PFSK-1 (cell line): ENCODE measurements around the gene TUBB4A.

ENCODE experiments used
- FOXP2 ChIP-seq: optimal IDR thresholded peaks from 2 replicates; pipeline ENCODE3; 2011; ENCODE audit warnings: borderline replicate concordance, control low read depth, inconsistent platforms; ENCODE audit not compliant: insufficient read depth; ENCODE audit errors: extremely low read length, extremely low read depth
- POLR2AphosphoS5 ChIP-seq: IDR thresholded peaks from 2 replicates; pipeline ENCODE4 v1.6.1; 2012; ENCODE audit warnings: low read depth, mild to moderate bottlenecking, control low read depth, low read length, moderate library complexity
- SIN3A ChIP-seq: IDR thresholded peaks from 2 replicates; pipeline ENCODE4 v1.6.1; 2012; ENCODE audit warnings: mild to moderate bottlenecking, low read length, moderate library complexity, borderline replicate concordance; ENCODE audit not compliant: insufficient read depth
- TAF1 ChIP-seq: IDR thresholded peaks from 2 replicates; pipeline ENCODE4 v1.6.1; 2012; ENCODE audit warnings: low read length, control low read depth, borderline replicate concordance; ENCODE audit not compliant: insufficient read depth
- TF ChIP-seq, protein P1 (sequence below), 2 experiments: IDR thresholded peaks; 2 replicates each; pipeline versions ENCODE4 v1.6.1 to v1.8.0; 2011 to 2012; ENCODE audit warnings: low read depth in 2 of 2, low read length in 2 of 2, control low read depth in 1 of 2, inconsistent platforms in 1 of 2, mild to moderate bottlenecking in 1 of 2, moderate library complexity in 1 of 2; ENCODE audit not compliant: insufficient read depth in 1 of 2

The TUBB4A gene

DNA sequence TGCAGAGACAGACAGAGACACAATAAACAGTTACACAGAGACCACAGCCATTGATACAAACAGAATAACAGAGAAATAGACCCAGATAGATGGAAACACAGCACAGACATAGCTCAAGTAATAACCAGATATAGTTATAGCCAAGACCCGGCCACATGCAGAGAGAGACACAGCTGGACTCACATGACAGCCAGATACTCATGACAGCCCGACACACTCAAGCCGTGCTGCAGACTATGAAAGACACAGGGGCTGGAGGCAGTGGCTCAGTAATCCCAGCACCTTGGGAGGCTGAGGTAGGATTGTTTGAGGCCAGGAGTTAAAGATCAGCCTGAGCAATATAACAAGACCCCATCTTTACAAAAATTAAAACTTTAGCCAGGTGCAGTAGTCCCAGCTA is 18.9 kb downstream of the TUBB4A start:
- TF ChIP-seq, protein P1, sequence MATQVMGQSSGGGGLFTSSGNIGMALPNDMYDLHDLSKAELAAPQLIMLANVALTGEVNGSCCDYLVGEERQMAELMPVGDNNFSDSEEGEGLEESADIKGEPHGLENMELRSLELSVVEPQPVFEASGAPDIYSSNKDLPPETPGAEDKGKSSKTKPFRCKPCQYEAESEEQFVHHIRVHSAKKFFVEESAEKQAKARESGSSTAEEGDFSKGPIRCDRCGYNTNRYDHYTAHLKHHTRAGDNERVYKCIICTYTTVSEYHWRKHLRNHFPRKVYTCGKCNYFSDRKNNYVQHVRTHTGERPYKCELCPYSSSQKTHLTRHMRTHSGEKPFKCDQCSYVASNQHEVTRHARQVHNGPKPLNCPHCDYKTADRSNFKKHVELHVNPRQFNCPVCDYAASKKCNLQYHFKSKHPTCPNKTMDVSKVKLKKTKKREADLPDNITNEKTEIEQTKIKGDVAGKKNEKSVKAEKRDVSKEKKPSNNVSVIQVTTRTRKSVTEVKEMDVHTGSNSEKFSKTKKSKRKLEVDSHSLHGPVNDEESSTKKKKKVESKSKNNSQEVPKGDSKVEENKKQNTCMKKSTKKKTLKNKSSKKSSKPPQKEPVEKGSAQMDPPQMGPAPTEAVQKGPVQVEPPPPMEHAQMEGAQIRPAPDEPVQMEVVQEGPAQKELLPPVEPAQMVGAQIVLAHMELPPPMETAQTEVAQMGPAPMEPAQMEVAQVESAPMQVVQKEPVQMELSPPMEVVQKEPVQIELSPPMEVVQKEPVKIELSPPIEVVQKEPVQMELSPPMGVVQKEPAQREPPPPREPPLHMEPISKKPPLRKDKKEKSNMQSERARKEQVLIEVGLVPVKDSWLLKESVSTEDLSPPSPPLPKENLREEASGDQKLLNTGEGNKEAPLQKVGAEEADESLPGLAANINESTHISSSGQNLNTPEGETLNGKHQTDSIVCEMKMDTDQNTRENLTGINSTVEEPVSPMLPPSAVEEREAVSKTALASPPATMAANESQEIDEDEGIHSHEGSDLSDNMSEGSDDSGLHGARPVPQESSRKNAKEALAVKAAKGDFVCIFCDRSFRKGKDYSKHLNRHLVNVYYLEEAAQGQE (IDR thresholded peaks at IDR 0.05; ENCODE audit: insufficient read depth in 1 of 2, low read depth in 2 of 2, low read length in 2 of 2), result no peak
- TF ChIP-seq FOXP2, result no peak
- TF ChIP-seq SIN3A, result no peak
- no peak for TF ChIP-seq POLR2AphosphoS5
- no peak for TF ChIP-seq TAF1

DNA sequence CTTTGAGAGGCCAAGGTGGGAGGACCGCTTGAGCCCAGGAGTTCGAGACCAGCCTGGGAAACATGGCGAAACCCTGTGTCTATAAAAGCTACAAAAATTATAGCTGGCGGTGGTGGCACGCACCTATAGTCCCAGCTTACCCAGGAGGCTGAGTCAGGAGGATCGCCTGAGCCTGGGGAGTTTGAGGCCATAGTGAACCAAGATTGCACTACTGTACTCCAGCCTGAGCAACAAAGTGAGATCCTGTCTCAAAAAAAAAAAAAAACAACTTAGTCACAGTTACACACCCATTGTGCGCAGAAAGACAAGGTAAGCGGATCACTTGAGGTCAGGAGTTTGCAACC is 19.8 kb downstream of the TUBB4A start:
- TF ChIP-seq, protein P1 (IDR thresholded peaks at IDR 0.05; ENCODE audit: insufficient read depth in 1 of 2, low read depth in 2 of 2, low read length in 2 of 2), result no peak
- no peak for TF ChIP-seq FOXP2
- TF ChIP-seq TAF1, result no peak
- no peak for TF ChIP-seq POLR2AphosphoS5
- TF ChIP-seq SIN3A, result no peak

DNA sequence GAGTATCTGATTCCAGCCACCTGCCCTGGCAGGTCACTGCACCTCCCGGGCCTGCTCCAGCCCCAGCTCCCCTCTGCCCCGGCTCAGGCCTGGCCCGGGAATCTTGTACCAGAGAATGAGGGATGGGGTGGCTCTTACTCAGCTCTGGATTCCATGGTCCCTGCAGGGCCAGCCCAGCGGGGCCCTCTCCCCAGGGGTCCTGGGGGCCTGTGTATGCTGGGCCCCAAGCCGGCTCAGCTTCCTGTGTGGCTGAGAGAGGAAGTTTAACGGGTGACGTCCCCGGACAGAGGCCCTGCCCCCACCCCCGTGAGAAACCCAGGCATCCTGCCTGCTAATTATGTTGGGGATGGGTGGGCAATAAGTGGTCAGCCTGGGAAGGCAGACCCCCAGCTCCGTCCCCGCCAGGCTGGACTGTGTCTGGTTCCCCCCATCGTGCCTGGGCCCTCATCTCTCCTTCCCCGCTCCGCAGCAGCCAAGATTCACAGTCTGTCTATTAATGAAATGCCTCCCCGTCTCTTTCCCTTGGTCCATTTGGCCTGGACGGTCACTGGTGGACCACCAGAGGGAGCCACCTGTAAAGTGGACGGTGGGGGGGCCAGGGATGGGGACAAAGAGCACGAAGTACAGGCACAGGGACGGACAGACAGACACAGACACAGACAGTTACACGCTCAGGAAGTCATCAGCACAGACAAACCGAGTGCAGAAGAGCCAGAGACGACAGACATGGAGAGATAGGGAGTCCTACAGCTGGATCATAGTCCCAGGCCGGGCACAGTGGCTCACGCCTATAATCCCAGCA is 20.4 kb downstream of the TUBB4A start, which contains the start of gene DENND1C:
DENND1C (minus strand) TSS at position 247 of the 802 bp plus-strand sequence; CDS start at position 155, 92 bp downstream.
- TF ChIP-seq TAF1 (no peak), FOXP2 (no peak), POLR2AphosphoS5 (no peak), SIN3A (no peak)
- TF ChIP-seq, protein P1 (IDR thresholded peaks at IDR 0.05; ENCODE audit: insufficient read depth in 1 of 2, low read depth in 2 of 2, low read length in 2 of 2), result no peak

DNA sequence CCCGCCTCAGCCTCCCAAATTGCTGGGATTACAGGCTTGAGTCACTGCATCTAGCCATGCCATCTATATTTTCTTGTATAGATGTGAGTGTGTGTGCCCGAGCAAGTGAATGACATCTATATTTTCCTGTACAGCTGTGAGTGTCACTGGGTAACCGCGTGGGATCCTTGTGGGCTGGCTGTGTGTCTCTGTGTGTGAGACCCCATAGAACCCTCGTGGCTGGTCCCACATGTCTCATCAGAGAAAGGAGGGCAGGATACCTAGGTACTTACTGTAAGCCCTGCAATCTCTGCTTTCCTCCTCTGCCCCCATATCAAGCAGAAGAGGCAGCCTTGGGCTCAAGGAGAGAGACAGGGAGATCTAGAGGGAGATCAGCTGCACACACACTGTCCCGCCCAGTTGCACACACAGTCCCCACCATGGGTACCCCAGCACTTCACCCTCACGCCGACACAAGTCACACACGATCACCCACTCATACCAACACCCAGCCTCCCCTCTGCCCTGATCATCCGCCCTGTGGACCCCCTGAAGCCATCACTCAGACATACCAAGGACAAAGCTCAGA is 21.2 kb downstream of the TUBB4A start:
- TF ChIP-seq, protein P1 (IDR thresholded peaks at IDR 0.05; ENCODE audit: insufficient read depth in 1 of 2, low read depth in 2 of 2, low read length in 2 of 2), result no peak
- TF ChIP-seq FOXP2 (no peak), POLR2AphosphoS5 (no peak), TAF1 (no peak), SIN3A (no peak)
